WTC11 (cell line): Measurements from ENCODE around the gene TMEM185B. TPM values are rescaled to one million over a fixed set of nuclear protein-coding genes. Genes with fewer than 3 reads are reported as not detected.

ENCODE experiments used
- ATAC-seq: fragments of 200-7000 bp; cut with Tn5 transposase; 2 replicates; pipeline ENCODE4 v1.10.0; 2021; ENCODE audit warnings: mild to moderate bottlenecking, moderate library complexity
- CTCF ChIA-PET: fragments of 300-600 bp; sonication (Branson Sonifier 250); formaldehyde crosslinking; loops from one replicate; lab custom pipeline; 2021; ENCODE audit warnings: antibody characterized with exemption; lab: Charles Lee
- POLR2A ChIA-PET: fragments of 350-600 bp; sonication (Branson Sonifier 250); formaldehyde crosslinking; loops from one replicate; lab custom pipeline; 2021; ENCODE audit warnings: antibody characterized with exemption; lab: Charles Lee
- DNase-seq: peaks from one replicate; pipeline ENCODE4 v3.0.0; 2021; ENCODE audit warnings: low spot score
- H3K27ac Mint-ChIP-seq: 2 replicates; pipeline ENCODE4 v1.8.0; 2021; ENCODE audit warnings: mixed read lengths
- H3K27me3 Mint-ChIP-seq: 2 replicates; pipeline ENCODE4 v1.8.0; 2021; ENCODE audit warnings: low read depth, mild to moderate bottlenecking, moderate library complexity, mixed read lengths
- H3K36me3 Mint-ChIP-seq: 2 replicates; pipeline ENCODE4 v1.8.0; 2021; ENCODE audit warnings: mixed read lengths
- H3K4me1 Mint-ChIP-seq: 2 replicates; pipeline ENCODE4 v1.8.0; 2022; ENCODE audit warnings: mixed read lengths
- H3K4me3 Mint-ChIP-seq: 2 replicates; pipeline ENCODE4 v1.8.0; 2021; ENCODE audit warnings: mild to moderate bottlenecking, moderate library complexity, mixed read lengths
- H3K9me3 Mint-ChIP-seq: 2 replicates; pipeline ENCODE4 v1.8.0; 2021; ENCODE audit warnings: mixed read lengths
- CBFB ChIP-seq: sonication (generic); formaldehyde crosslinking; IDR thresholded peaks from 2 replicates; pipeline ENCODE4 v1.8.1; 2022; ENCODE audit warnings: mild to moderate bottlenecking, low read depth, missing genetic modification reagents
- IRF2 ChIP-seq: sonication (generic); formaldehyde crosslinking; IDR thresholded peaks from 2 replicates; pipeline ENCODE4 v1.8.0; 2022; ENCODE audit warnings: low read depth, missing genetic modification reagents, borderline replicate concordance
- MXD4 ChIP-seq: fragments of 250-450 bp; sonication (Bioruptor Pico); IDR thresholded peaks from 2 replicates; pipeline ENCODE4 v1.8.0; 2021; ENCODE audit warnings: mild to moderate bottlenecking, moderate library complexity, borderline replicate concordance
- NFATC4 ChIP-seq: fragments of 250-450 bp; sonication (Bioruptor Pico); IDR thresholded peaks from 2 replicates; pipeline ENCODE4 v1.9.0; 2021; ENCODE audit warnings: mild to moderate bottlenecking
- NR3C1 ChIP-seq: sonication (generic); formaldehyde crosslinking; conservative IDR thresholded peaks from 2 replicates; pipeline ENCODE4 v1.8.1; 2023; ENCODE audit warnings: low read depth, mild to moderate bottlenecking, missing genetic modification reagents
- SMAD4 ChIP-seq: sonication (generic); formaldehyde crosslinking; IDR thresholded peaks from 2 replicates; pipeline ENCODE4 v1.8.0; 2022; ENCODE audit warnings: mild to moderate bottlenecking, missing genetic modification reagents
- TCF7 ChIP-seq: sonication (generic); formaldehyde crosslinking; IDR thresholded peaks from 2 replicates; pipeline ENCODE4 v1.8.0; 2022; ENCODE audit warnings: mild to moderate bottlenecking, low read depth, missing genetic modification reagents, moderate library complexity
- ZNF138 ChIP-seq: sonication (generic); formaldehyde crosslinking; conservative IDR thresholded peaks from 2 replicates; pipeline ENCODE4 v1.8.1; 2022; ENCODE audit warnings: mild to moderate bottlenecking, moderate library complexity, missing genetic modification reagents
- ZNF396 ChIP-seq: fragments of 250-450 bp; sonication (Bioruptor Pico); IDR thresholded peaks from 2 replicates; pipeline ENCODE4 v1.8.0; 2021; ENCODE audit warnings: mild to moderate bottlenecking, moderate library complexity, borderline replicate concordance
- ZNF416 ChIP-seq: fragments of 250-450 bp; sonication (Bioruptor Pico); IDR thresholded peaks from 2 replicates; pipeline ENCODE4 v1.9.0; 2021; ENCODE audit warnings: mild to moderate bottlenecking, inconsistent platforms
- ZNF671 ChIP-seq: fragments of 250-450 bp; sonication (Bioruptor Pico); IDR thresholded peaks from 2 replicates; pipeline ENCODE4 v1.8.0; 2021; ENCODE audit warnings: mild to moderate bottlenecking
- total RNA-seq: library from RNA; stranded (reverse); gene quantifications from 3 replicates; pipeline ENCODE4 v1.2.3, GENCODE V29; 2021
- TF ChIP-seq, protein P1 (sequence below): fragments of 250-450 bp; sonication (Bioruptor Pico); conservative IDR thresholded peaks from 2 replicates; pipeline ENCODE4 v1.9.0; 2021; ENCODE audit warnings: mild to moderate bottlenecking
- TF ChIP-seq, protein P2 (sequence below): sonication (generic); formaldehyde crosslinking; IDR thresholded peaks from 2 replicates; pipeline ENCODE4 v1.8.0; 2022; ENCODE audit warnings: mild to moderate bottlenecking, missing genetic modification reagents
- TF ChIP-seq, protein P3 (sequence below): sonication (generic); formaldehyde crosslinking; IDR thresholded peaks from 2 replicates; pipeline ENCODE4 v1.8.1; 2023; ENCODE audit warnings: mild to moderate bottlenecking, moderate library complexity, missing genetic modification reagents
- TF ChIP-seq, protein P4 (sequence below): fragments of 200-600 bp; IDR thresholded peaks from 2 replicates; pipeline ENCODE4 v1.8.0; 2022; ENCODE audit warnings: antibody characterized with exemption

Gene TMEM185B
- total RNA-seq, 1 experiment from 2014 or later = 9.9 TPM

DNA sequence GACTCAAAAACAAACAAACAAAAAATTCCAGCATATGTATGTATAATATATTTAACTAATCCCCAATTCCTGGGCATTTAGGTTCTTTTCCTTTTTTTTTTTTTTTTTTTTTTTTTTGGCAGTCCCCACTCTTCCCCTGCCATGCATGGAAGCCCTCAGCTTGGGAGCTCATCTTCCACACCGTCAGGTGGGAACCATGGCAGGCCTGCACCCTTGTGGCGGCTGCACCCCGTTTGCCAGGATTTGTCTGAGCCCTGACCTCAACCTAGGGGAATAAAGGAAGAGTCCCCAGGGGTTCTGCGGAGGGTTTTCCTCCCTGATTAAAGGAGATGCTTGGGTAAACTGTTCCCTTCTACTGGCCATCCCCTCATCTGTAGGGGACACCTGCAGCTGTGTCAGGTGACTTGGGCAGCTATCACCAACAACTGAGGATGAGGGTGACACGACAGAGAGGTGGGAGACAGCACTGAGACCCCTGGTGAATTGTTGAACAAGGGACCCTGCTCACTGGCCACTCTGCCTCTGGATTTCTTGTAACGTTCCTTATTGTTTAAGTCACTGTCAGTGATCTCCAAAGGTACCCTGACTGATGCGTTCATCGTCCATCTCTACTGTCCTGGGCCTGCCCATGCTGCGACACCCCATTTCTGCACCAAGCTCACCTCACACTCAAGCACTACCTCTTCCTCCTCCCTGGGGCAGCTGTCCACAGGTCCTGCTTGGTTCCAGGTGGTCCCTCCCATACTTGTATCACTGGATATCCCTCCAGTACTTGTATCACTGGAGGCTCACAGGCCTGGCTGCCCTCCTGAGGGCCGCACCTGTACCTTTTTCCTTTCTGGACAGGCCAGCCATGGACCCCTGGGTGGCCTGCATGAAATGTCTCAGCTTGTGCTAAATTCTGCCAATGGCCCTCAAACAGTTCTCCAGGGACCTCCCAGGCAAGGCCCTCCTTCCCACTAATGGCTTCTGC is 14.5 kb downstream of the TMEM185B start:
- TF ChIP-seq ZNF396 (CRISPR knock-in tag) = no peak
- TF ChIP-seq ZNF416 (CRISPR knock-in tag) = no peak
- no peak for TF ChIP-seq CBFB (CRISPR knock-in tag)
- TF ChIP-seq IRF2 (CRISPR knock-in tag) = no peak
- TF ChIP-seq SMAD4 (CRISPR knock-in tag) = no peak
- TF ChIP-seq, protein P1, sequence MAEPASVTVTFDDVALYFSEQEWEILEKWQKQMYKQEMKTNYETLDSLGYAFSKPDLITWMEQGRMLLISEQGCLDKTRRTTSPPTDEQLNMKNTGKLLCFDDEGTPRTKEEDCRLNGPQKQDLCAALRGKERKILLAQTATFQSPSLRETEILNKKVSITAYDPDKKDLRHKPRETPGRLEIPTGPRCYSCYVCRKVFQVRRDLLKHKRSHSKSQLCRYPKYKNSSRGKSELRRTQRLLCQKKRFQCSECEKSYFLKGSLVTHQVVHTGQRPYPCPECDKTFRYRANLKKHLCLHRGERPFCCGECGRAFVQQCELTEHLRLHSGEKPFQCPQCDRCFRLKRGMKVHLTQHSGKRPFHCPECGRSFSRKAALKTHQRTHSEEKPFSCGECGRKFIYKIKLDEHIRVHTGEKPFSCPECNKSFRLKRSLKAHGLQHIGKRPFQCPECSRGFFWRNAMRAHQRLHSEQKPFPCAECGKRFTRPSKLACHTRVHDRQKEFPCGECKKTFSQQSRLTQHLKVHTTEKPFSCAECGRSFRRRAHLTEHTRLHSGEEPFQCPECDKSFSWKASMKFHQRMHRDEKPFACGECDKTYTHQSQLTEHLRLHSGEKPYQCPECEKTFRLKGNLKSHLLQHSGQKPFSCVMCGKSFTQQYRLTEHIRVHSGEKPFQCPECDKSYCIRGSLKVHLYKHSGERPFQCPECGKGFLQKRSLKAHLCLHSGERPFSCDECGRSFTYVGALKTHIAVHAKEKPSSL (CRISPR knock-in tag) = no peak
- TF ChIP-seq, protein P2, sequence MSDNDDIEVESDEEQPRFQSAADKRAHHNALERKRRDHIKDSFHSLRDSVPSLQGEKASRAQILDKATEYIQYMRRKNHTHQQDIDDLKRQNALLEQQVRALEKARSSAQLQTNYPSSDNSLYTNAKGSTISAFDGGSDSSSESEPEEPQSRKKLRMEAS (CRISPR knock-in tag) = no peak
- TF ChIP-seq MXD4 (CRISPR knock-in tag) = no peak
- no peak for TF ChIP-seq TCF7 (CRISPR knock-in tag)
- TF ChIP-seq, protein P3, sequence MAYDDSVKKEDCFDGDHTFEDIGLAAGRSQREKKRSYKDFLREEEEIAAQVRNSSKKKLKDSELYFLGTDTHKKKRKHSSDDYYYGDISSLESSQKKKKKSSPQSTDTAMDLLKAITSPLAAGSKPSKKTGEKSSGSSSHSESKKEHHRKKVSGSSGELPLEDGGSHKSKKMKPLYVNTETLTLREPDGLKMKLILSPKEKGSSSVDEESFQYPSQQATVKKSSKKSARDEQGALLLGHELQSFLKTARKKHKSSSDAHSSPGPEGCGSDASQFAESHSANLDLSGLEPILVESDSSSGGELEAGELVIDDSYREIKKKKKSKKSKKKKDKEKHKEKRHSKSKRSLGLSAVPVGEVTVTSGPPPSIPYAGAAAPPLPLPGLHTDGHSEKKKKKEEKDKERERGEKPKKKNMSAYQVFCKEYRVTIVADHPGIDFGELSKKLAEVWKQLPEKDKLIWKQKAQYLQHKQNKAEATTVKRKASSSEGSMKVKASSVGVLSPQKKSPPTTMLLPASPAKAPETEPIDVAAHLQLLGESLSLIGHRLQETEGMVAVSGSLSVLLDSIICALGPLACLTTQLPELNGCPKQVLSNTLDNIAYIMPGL (CRISPR knock-in tag) = no peak
- TF ChIP-seq NR3C1 (CRISPR knock-in tag) = no peak
- TF ChIP-seq ZNF138 (CRISPR knock-in tag) = no peak
- no peak for TF ChIP-seq NFATC4 (CRISPR knock-in tag)
- no peak overlapping the region for H3K4me3 Mint-ChIP-seq
- POLR2A ChIA-PET = no interaction called here
- DNase-seq (no peak), ATAC-seq (no peak)
- H3K27me3 Mint-ChIP-seq = no peaks in the 10 kb centered on the region
- CTCF ChIA-PET = interaction anchor here (0.6 to 2.8 kb wide), 8 partner anchors 14 to 1068 kb away, joined by 3 to 52 read pairs (median 5); partner anchors contain the start of gene TMEM185B
- no peaks in the 10 kb centered on the region for H3K9me3 Mint-ChIP-seq
- H3K27ac Mint-ChIP-seq = no peak overlapping the region
- no peaks in the 10 kb centered on the region for H3K36me3 Mint-ChIP-seq
- peaks cover 4% of the 10 kb centered on the region for H3K4me1 Mint-ChIP-seq

DNA sequence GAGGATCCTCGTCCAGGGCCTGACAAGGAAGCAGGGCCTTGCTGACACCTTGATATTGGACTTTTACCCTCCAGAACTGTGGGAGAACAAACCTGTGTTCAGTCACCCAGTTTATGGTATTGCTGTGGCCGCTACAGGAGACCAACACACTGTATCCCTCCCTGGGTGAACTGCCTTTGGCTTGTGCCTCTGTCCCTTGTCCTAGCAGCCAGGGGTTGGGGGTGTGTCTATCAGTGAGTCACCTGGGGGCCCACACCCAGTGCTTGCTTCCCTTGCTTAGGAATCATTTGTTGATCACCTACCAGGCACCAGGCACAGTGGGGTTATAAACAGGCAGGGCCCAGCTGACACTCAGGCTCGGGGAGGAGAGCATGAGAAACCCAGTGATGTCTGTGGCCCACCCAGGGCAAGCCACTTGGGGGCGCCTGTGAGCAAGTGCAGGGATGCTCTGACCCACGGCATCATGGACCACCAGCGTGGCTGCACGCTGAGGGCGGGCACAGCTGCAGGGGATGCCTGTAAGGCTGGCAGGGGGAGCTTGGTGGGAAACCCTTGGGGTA is 17.1 kb downstream of the TMEM185B start:
- no peaks in the 10 kb centered on the region for H3K9me3 Mint-ChIP-seq
- no peak overlapping the region for H3K27ac Mint-ChIP-seq
- no peaks in the 10 kb centered on the region; the same call in 1 of the 2 replicates for H3K27me3 Mint-ChIP-seq
- H3K4me3 Mint-ChIP-seq = no peak overlapping the region
- no peaks in the 10 kb centered on the region for H3K36me3 Mint-ChIP-seq
- CTCF ChIA-PET = interaction anchor here (0.7 to 2.8 kb wide), 20 partner anchors 8 to 503 kb away, joined by 3 to 52 read pairs (median 3); partner anchors contain the start of gene TMEM185B
- POLR2A ChIA-PET = no interaction called here
- H3K4me1 Mint-ChIP-seq = peaks cover 4% of the 10 kb centered on the region
- DNase-seq (peak; percentile 85), ATAC-seq (peak; percentile 86)
- no peak for TF ChIP-seq ZNF671 (CRISPR knock-in tag)
- TF ChIP-seq, protein P4, sequence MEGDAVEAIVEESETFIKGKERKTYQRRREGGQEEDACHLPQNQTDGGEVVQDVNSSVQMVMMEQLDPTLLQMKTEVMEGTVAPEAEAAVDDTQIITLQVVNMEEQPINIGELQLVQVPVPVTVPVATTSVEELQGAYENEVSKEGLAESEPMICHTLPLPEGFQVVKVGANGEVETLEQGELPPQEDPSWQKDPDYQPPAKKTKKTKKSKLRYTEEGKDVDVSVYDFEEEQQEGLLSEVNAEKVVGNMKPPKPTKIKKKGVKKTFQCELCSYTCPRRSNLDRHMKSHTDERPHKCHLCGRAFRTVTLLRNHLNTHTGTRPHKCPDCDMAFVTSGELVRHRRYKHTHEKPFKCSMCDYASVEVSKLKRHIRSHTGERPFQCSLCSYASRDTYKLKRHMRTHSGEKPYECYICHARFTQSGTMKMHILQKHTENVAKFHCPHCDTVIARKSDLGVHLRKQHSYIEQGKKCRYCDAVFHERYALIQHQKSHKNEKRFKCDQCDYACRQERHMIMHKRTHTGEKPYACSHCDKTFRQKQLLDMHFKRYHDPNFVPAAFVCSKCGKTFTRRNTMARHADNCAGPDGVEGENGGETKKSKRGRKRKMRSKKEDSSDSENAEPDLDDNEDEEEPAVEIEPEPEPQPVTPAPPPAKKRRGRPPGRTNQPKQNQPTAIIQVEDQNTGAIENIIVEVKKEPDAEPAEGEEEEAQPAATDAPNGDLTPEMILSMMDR = peak; percentile 81; the same call in 1 of the 2 replicates
